ENCODE results near the gene R3HDM4.
"Not testable (repeated sequence)": the region's sequence is repeated elsewhere in the genome, so short reads cannot be mapped to it uniquely, and the experiment has no call there.

Gene R3HDM4

GRCh38 chr19:896434-896833, 16.6 kb downstream of the R3HDM4 start:
- H4K20me1 ChIP-seq (ENCODE audit: insufficient read depth, low read length, poor library complexity, severe bottlenecking) = peaks cover 4% of the 10 kb centered on the region
- no peak overlapping the region for H3K9ac ChIP-seq (ENCODE audit: low read depth, low read length, poor library complexity, severe bottlenecking)
- TF ChIP-seq CTCF (conservative IDR thresholded peaks at IDR 0.05; ENCODE audit: low read length) (no peak), EZH2phosphoT487 (IDR thresholded peaks at IDR 0.05; ENCODE audit: borderline replicate concordance) (no peak)
- no peaks in the 10 kb centered on the region for H3K9me2 ChIP-seq (replicated peaks; ENCODE audit: low read depth, low read length)
- H3K36me3 ChIP-seq (ENCODE audit: insufficient read depth, low read length) = no peaks in the 10 kb centered on the region
- no peaks in the 10 kb centered on the region for H3F3A ChIP-seq (ENCODE audit: low read depth)
- no peak overlapping the region for H3K4me3 ChIP-seq (ENCODE audit: low read length, poor library complexity, severe bottlenecking)
- H3K9me3 ChIP-seq (ENCODE audit: insufficient read depth, low read depth, low read length) = no peaks in the 10 kb centered on the region
- H3K27me3 ChIP-seq (ENCODE audit: insufficient read depth, low read length, poor library complexity, severe bottlenecking) = no peaks in the 10 kb centered on the region
- no peaks in the 10 kb centered on the region for H3K4me1 ChIP-seq (ENCODE audit: insufficient read depth, low read length, poor library complexity, severe bottlenecking)
- no peak overlapping the region for H3K4me2 ChIP-seq (ENCODE audit: low read depth, low read length, poor library complexity, severe bottlenecking)
- H3K79me2 ChIP-seq (ENCODE audit: insufficient read depth, low read length) = peaks cover 9% of the 10 kb centered on the region; the same call in 1 of the 2 replicates
- H2AFZ ChIP-seq (ENCODE audit: low read length) = no peak overlapping the region

GRCh38 chr19:892894-893689, 19.9 kb downstream of the R3HDM4 start, which contains the start of the genes MED16 and RNU6-9:
TSS of gene MED16 (minus strand) at chr19:893187. CDS start at chr19:891131, 2,056 bp downstream.
TSS of gene RNU6-9 (plus strand) at chr19:893484.
- TF ChIP-seq CTCF (conservative IDR thresholded peaks at IDR 0.05; ENCODE audit: low read length) (no peak), EZH2phosphoT487 (IDR thresholded peaks at IDR 0.05; ENCODE audit: borderline replicate concordance) (no peak)
- H3K4me3 ChIP-seq (ENCODE audit: low read length, poor library complexity, severe bottlenecking) = peak within 1 kb of the TSS; percentile 83
- H2AFZ ChIP-seq (ENCODE audit: low read length) = peak within 1 kb of the TSS; percentile 89

GRCh38 chr19:892243-892893, 20.7 kb downstream of the R3HDM4 start:
- Histone ChIP-seq H2AFZ (ENCODE audit: low read length) (no peak overlapping the region), H3K27me3 (ENCODE audit: insufficient read depth, low read length, poor library complexity, severe bottlenecking) (no peaks in the 10 kb centered on the region), H3K4me3 (ENCODE audit: low read length, poor library complexity, severe bottlenecking) (peak overlapping the region; percentile 83), H4K20me1 (ENCODE audit: insufficient read depth, low read length, poor library complexity, severe bottlenecking) (peaks cover 3% of the 10 kb centered on the region), H3F3A (ENCODE audit: low read depth) (no peaks in the 10 kb centered on the region), H3K36me3 (ENCODE audit: insufficient read depth, low read length) (peaks cover 2% of the 10 kb centered on the region; the same call in 1 of the 2 replicates), H3K9me3 (ENCODE audit: insufficient read depth, low read depth, low read length) (no peaks in the 10 kb centered on the region), H3K4me1 (ENCODE audit: insufficient read depth, low read length, poor library complexity, severe bottlenecking) (no peaks in the 10 kb centered on the region), H3K4me2 (ENCODE audit: low read depth, low read length, poor library complexity, severe bottlenecking) (peak overlapping the region; percentile 98), H3K9ac (ENCODE audit: low read depth, low read length, poor library complexity, severe bottlenecking) (peak overlapping the region; percentile 82), H3K79me2 (ENCODE audit: insufficient read depth, low read length) (peaks cover 14% of the 10 kb centered on the region; the same call in 1 of the 2 replicates), H3K9me2 (replicated peaks; ENCODE audit: low read depth, low read length) (no peaks in the 10 kb centered on the region)
- TF ChIP-seq CTCF (conservative IDR thresholded peaks at IDR 0.05; ENCODE audit: low read length) (no peak), EZH2phosphoT487 (IDR thresholded peaks at IDR 0.05; ENCODE audit: borderline replicate concordance) (no peak)

More at GRCh38 chr19:892894-893689, 19.9 kb downstream of the R3HDM4 start, which contains the start of the genes MED16 and RNU6-9:
- Histone ChIP-seq H3K4me1 (ENCODE audit: insufficient read depth, low read length, poor library complexity, severe bottlenecking) (no peaks in the 10 kb centered on the region), H3K79me2 (ENCODE audit: insufficient read depth, low read length) (peaks cover 14% of the 10 kb centered on the region; the same call in 1 of the 2 replicates), H3K9ac (ENCODE audit: low read depth, low read length, poor library complexity, severe bottlenecking) (peak within 1 kb of the TSS; percentile 82), H3K36me3 (ENCODE audit: insufficient read depth, low read length) (peaks cover 2% of the 10 kb centered on the region; the same call in 1 of the 2 replicates), H4K20me1 (ENCODE audit: insufficient read depth, low read length, poor library complexity, severe bottlenecking) (peaks cover 3% of the 10 kb centered on the region), H3K27me3 (ENCODE audit: insufficient read depth, low read length, poor library complexity, severe bottlenecking) (no peaks in the 10 kb centered on the region), H3K9me2 (replicated peaks; ENCODE audit: low read depth, low read length) (no peaks in the 10 kb centered on the region), H3K9me3 (ENCODE audit: insufficient read depth, low read depth, low read length) (no peaks in the 10 kb centered on the region), H3F3A (ENCODE audit: low read depth) (no peaks in the 10 kb centered on the region), H3K4me2 (ENCODE audit: low read depth, low read length, poor library complexity, severe bottlenecking) (peak within 1 kb of the TSS; percentile 98)

GRCh38 chr19:891421-892200, 21.4 kb downstream of the R3HDM4 start:
- H3F3A ChIP-seq (ENCODE audit: low read depth) = not testable (repeated sequence)

More at GRCh38 chr19:891421-892200, 21.4 kb downstream of the R3HDM4 start:
- peaks cover 14% of the 10 kb centered on the region; the same call in 1 of the 2 replicates for H3K79me2 ChIP-seq (ENCODE audit: insufficient read depth, low read length)
- H2AFZ ChIP-seq (ENCODE audit: low read length); H4K20me1 ChIP-seq (ENCODE audit: insufficient read depth, low read length, poor library complexity, severe bottlenecking); H3K36me3 ChIP-seq (ENCODE audit: insufficient read depth, low read length); H3K9me2 ChIP-seq (replicated peaks; ENCODE audit: low read depth, low read length); H3K27me3 ChIP-seq (ENCODE audit: insufficient read depth, low read length, poor library complexity, severe bottlenecking); H3K4me1 ChIP-seq (ENCODE audit: insufficient read depth, low read length, poor library complexity, severe bottlenecking); H3K9me3 ChIP-seq (ENCODE audit: insufficient read depth, low read depth, low read length): not testable (repeated sequence)
- peak overlapping the region; percentile 82 for H3K9ac ChIP-seq (ENCODE audit: low read depth, low read length, poor library complexity, severe bottlenecking)
- H3K4me2 ChIP-seq (ENCODE audit: low read depth, low read length, poor library complexity, severe bottlenecking) = peak overlapping the region; percentile 98
- H3K4me3 ChIP-seq (ENCODE audit: low read length, poor library complexity, severe bottlenecking) = peak overlapping the region; percentile 83

Measured in Loucy (cell line).